Heart left ventricle (tissue), 13 donors: Measurements from ENCODE around the gene PACRG.

Experiments used
- CTCF ChIP-seq, 12 donors: fragments of 200-600 bp; sonication (generic) in 4 of 12; IDR thresholded peaks; one replicate each; pipeline versions ENCODE4 v1.5.0 to v1.8.0; 2018 to 2022; ENCODE audit warnings: antibody characterized with exemption in 12 of 12, mild to moderate bottlenecking in 5 of 12
- POLR2A ChIP-seq, 2 donors: fragments of 450-650 bp; IDR thresholded peaks; one replicate each; pipeline ENCODE4 v1.6.1; 2017; ENCODE audit warnings: antibody characterized with exemption in 2 of 2, mild to moderate bottlenecking in 2 of 2, moderate library complexity in 2 of 2
- donor health status: ischemic (EF 13 %, LVEDD 7.1; RV severe dilation, severe dysfunction).
- donor health status: DM: no; HTN: yes; CAD: no.
- donor health status: DM: no; HTN: no; CAD: no.
- donor health status: ischemic (EF 25% LVEDD 6.9; RV normal size, moderate dysfunction).
- donor health status: ischemic (EF 25% LVEDD 5.7; RV mildly dilated, moderate dysfunction).
- donor health status: ischemic (EF 35%, LVEDD 5.7; RV mildly dilated, moderate dysfunction).
- donor health status: nonischemic (EF 11% LVEDD 7.7; RV severe dilation, severe dysfunction).
- donor health status: DM: yes; HTN: yes; CAD: no.
- donor health status: PGD.
- donor health status: ischemic (EF 29% LVEDD 5.4; RV normal size, mild dysfunction).
- donor health status: nonischemic (EF 23%, LVEDD 6.1; RV moderate dilation, normal function).

GRCh38 chr6:162882801-162883481, 155.2 kb downstream of the PACRG start:
- no peak for TF ChIP-seq CTCF (IDR thresholded peaks at IDR 0.05)
- no peak for TF ChIP-seq POLR2A (IDR thresholded peaks at IDR 0.05)
